Right cardiac atrium (tissue), 5 donors: ENCODE measurements around the gene PIGT. TPM values are rescaled to one million over a fixed set of nuclear protein-coding genes. Genes with fewer than 3 reads are reported as not detected.

Source experiments
- ATAC-seq, 2 donors: fragments of 200-7000 bp; cut with Tn5 transposase; one replicate each; pipeline versions ENCODE4 v1.8.0 to v1.9.1; 2020; ENCODE audit warnings: moderate library complexity in 2 of 2, mild to moderate bottlenecking in 1 of 2
- DNase-seq, 3 donors: peaks; one replicate each; pipeline ENCODE4 v3.0.0-alpha.2; 2020
- H3K27ac ChIP-seq: one replicate; pipeline ENCODE4 v1.5.1; 2013; ENCODE audit warnings: mild to moderate bottlenecking, low read length, control low read depth, moderate library complexity
- H3K27me3 ChIP-seq: one replicate; pipeline ENCODE4 v1.6.1; 2013; ENCODE audit not compliant: control insufficient read depth, insufficient read depth
- H3K4me1 ChIP-seq: one replicate; pipeline ENCODE4 v1.6.1; 2013; ENCODE audit warnings: low read length; ENCODE audit not compliant: control insufficient read depth, insufficient read depth
- H3K4me3 ChIP-seq: one replicate; pipeline ENCODE4 v1.5.1; 2013; ENCODE audit warnings: low read length, control low read depth
- H3K9me3 ChIP-seq: one replicate; pipeline ENCODE4 v1.6.1; 2013; ENCODE audit warnings: low read length; ENCODE audit not compliant: control insufficient read depth
- WGBS: extraction: QIAGEN DNeasy Blood & Tissue Kit; methylation state at CpG from one replicate; pipeline ENCODE4 v1.1.7; 2013; 5-methylcytosine and 5-hydroxymethylcytosine counted together
- intact Hi-C, 4 donors: fragments of 100-400 bp; cut with DNase I; formaldehyde crosslinking; loops; one replicate each; pipeline versions ENCODE4 v1.11.0 to v1.14.0; 2022 to 2023
- polyA plus RNA-seq: library from polyadenylated mRNA; stranded (reverse); fragments of 200-250 nt; gene quantifications from one replicate; pipeline ENCODE4 v1.2.3, GENCODE V29; 2013
- total RNA-seq, 4 donors: library from RNA; stranded (reverse); fragmentation: NEBNext Ultra II Directional; extraction: Animal tissue kit (Norgen Biotek cat#: 25700); gene quantifications; one replicate each; pipeline ENCODE4 v1.2.1, GENCODE V29; 2021
- donor health status: healthy with polysubstance abuse.
- donor health status: DM: no; HTN: yes; CAD: no.
- donor health status: DM: no; HTN: no; CAD: no.
- donor health status: DM: no; HTN: yes; CAD: no; lungs with severe emphysema.
- donor health status: DM: yes; HTN: yes; CAD: no.

The PIGT gene
- total and polyA plus RNA-seq, 5 donors: 116 to 140 (median 130) TPM

GRCh38 chr20:45429618-45430017 lies 13.7 kb downstream of the PIGT start:
- Histone ChIP-seq H3K4me3 (no peak overlapping the region), H3K4me1 (no peaks in the 10 kb centered on the region), H3K27ac (no peak overlapping the region), H3K9me3 (no peaks in the 10 kb centered on the region), H3K27me3 (no peaks in the 10 kb centered on the region)
- no peak for ATAC-seq
- 63% methylated on average over 2 of the region's 2 CpGs for WGBS
- intact Hi-C loops: loop anchor here in 1 of 4 donors (10.0 kb wide), 1 partner anchor 55 kb away; the partner anchor contains the start of gene TP53TG5
- DNase-seq: no peak

GRCh38 chr20:45432294-45432693 lies 16.4 kb downstream of the PIGT start:
- H3K4me3 ChIP-seq: no peak overlapping the region
- no peaks in the 10 kb centered on the region for H3K4me1 ChIP-seq
- H3K27me3 ChIP-seq: no peaks in the 10 kb centered on the region
- no peaks in the 10 kb centered on the region for H3K9me3 ChIP-seq
- no peak overlapping the region for H3K27ac ChIP-seq
- 70% methylated on average over 5 of the region's 5 CpGs for WGBS
- intact Hi-C loops: loop anchor here in 2 of 4 donors (2.0 to 10.0 kb wide), 2 partner anchors 57 to 69 kb away; partner anchors contain the start of genes SYS1 (in 1 of the 2) and TP53TG5 (in 1 of the 2)
- DNase-seq (no peak), ATAC-seq (no peak)

GRCh38 chr20:45433316-45433715 lies 17.4 kb downstream of the PIGT start:
- no peaks in the 10 kb centered on the region for H3K4me1 ChIP-seq
- ATAC-seq (peak; percentile 72 to 73), DNase-seq (peak; percentile 74 to 91 (median 83))
- peak overlapping the region; percentile 42 for H3K27ac ChIP-seq
- H3K27me3 ChIP-seq: no peaks in the 10 kb centered on the region
- H3K9me3 ChIP-seq: no peaks in the 10 kb centered on the region
- intact Hi-C loops: loop anchor here in 2 of 4 donors (2.0 to 10.0 kb wide), 2 partner anchors 59 to 71 kb away; partner anchors contain the start of genes SYS1 (in 1 of the 2) and TP53TG5 (in 1 of the 2)
- 36% methylated on average over 3 of the region's 3 CpGs for WGBS
- no peak overlapping the region for H3K4me3 ChIP-seq

- Histone ChIP-seq H3K4me3 (no peak overlapping the region), H3K9me3 (no peaks in the 10 kb centered on the region), H3K27ac (no peak overlapping the region), H3K4me1 (no peaks in the 10 kb centered on the region), H3K27me3 (no peaks in the 10 kb centered on the region)
- intact Hi-C loops: loop anchor here in 2 of 4 donors (2.0 to 10.0 kb wide), 2 partner anchors 59 to 71 kb away; partner anchors contain the start of genes SYS1 (in 1 of the 2) and TP53TG5 (in 1 of the 2)
- DNase-seq: no peak
- 93% methylated on average over 4 of the region's 4 CpGs for WGBS
- ATAC-seq: no peak
These were observed 18.0 kb downstream of the PIGT start for GRCh38 chr20:45433976-45434375.

DNA sequence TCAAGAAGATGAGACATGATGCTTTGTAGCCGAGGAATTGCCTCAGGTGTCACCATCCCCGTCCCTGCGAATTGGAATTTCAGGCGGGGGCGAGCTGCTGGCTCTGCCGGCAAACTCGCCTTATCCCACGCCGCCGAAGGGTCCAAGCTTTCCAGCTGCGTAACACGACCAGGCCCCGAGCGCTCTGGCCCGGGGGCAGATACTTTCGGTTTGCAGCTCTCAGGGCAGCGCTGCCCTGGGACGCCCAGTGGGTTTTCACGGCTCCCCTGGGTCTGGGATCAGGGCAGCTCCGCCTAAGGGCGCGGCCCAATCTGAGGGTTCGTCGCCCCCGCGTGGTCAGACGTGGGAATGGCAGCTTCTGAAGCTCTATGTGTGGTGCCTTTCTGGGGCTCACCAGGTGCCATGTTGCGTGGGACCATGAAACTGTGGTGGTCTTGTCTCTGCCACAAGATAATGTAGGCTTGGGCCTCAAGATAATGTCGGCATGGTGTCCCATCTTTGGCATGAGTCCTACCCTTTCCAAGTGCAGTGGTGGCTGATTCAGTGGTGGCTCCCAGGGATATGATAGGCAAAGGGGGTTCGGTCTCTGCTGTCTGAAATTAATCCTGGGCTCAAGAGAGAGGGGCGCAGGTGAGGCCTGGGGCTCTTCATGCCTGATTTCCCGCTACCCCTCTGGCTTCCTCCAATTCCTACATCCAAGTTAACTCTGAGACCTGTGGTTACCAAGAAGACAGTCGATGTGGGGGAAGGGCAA lies 21.0 kb downstream of the PIGT start:
- 10% methylated on average over 33 of the region's 33 CpGs for WGBS
- H3K4me1 ChIP-seq: no peaks in the 10 kb centered on the region
- peak overlapping the region; percentile 62 for H3K4me3 ChIP-seq
- intact Hi-C loops: loop anchor here (2.0 to 10.0 kb wide), 6 partner anchors 60 to 120 kb away; partner anchors contain the start of gene TP53TG5 (in 2 of the 4)
- ATAC-seq (peak; percentile 97 to 98), DNase-seq (peak; percentile 89 to 95 (median 95))
- no peaks in the 10 kb centered on the region for H3K9me3 ChIP-seq
- no peaks in the 10 kb centered on the region for H3K27me3 ChIP-seq
- H3K27ac ChIP-seq: peak overlapping the region; percentile 76

- ATAC-seq: no peak
- intact Hi-C loops: loop anchor here in 1 of 4 donors (10.0 kb wide), 1 partner anchor 334 kb away; no protein-coding TSS in a partner anchor
- H3K27ac ChIP-seq: no peak overlapping the region
- H3K27me3 ChIP-seq: no peaks in the 10 kb centered on the region
- no peaks in the 10 kb centered on the region for H3K9me3 ChIP-seq
- DNase-seq: no peak
- WGBS: 78% methylated on average over 3 of the region's 3 CpGs
- H3K4me3 ChIP-seq: no peak overlapping the region
- no peaks in the 10 kb centered on the region for H3K4me1 ChIP-seq
These were observed 24.5 kb downstream of the PIGT start for GRCh38 chr20:45440424-45440823.

- no peaks in the 10 kb centered on the region for H3K4me1 ChIP-seq
- ATAC-seq (no peak), DNase-seq (no peak)
- no peaks in the 10 kb centered on the region for H3K27me3 ChIP-seq
- H3K9me3 ChIP-seq: no peaks in the 10 kb centered on the region
- 65% methylated on average over 5 of the region's 5 CpGs for WGBS
- H3K27ac ChIP-seq: no peak overlapping the region
- intact Hi-C loops: loop anchor here in 1 of 4 donors (10.0 kb wide), 1 partner anchor 334 kb away; no protein-coding TSS in a partner anchor
- H3K4me3 ChIP-seq: no peak overlapping the region
These were observed 25.1 kb downstream of the PIGT start for GRCh38 chr20:45440891-45441685.

- H3K9me3 ChIP-seq: no peaks in the 10 kb centered on the region
- ATAC-seq: no peak
- H3K4me3 ChIP-seq: no peak overlapping the region
- intact Hi-C loops: loop anchor here in 1 of 4 donors (10.0 kb wide), 1 partner anchor 333 kb away; no protein-coding TSS in a partner anchor
- no peaks in the 10 kb centered on the region for H3K27me3 ChIP-seq
- no peaks in the 10 kb centered on the region for H3K4me1 ChIP-seq
- no peak for DNase-seq
- H3K27ac ChIP-seq: no peak overlapping the region
- 88% methylated on average over 1 of the region's 1 CpG for WGBS
These were observed 25.8 kb downstream of the PIGT start for GRCh38 chr20:45441746-45442145.

GRCh38 chr20:45444050-45444449 lies 28.1 kb downstream of the PIGT start:
- Histone ChIP-seq H3K27ac (no peak overlapping the region), H3K4me3 (no peak overlapping the region), H3K9me3 (no peaks in the 10 kb centered on the region), H3K4me1 (no peaks in the 10 kb centered on the region), H3K27me3 (no peaks in the 10 kb centered on the region)
- no peak for DNase-seq
- no peak for ATAC-seq
- intact Hi-C loops: loop anchor here in 1 of 4 donors (10.0 kb wide), 1 partner anchor 331 kb away; no protein-coding TSS in a partner anchor

DNA sequence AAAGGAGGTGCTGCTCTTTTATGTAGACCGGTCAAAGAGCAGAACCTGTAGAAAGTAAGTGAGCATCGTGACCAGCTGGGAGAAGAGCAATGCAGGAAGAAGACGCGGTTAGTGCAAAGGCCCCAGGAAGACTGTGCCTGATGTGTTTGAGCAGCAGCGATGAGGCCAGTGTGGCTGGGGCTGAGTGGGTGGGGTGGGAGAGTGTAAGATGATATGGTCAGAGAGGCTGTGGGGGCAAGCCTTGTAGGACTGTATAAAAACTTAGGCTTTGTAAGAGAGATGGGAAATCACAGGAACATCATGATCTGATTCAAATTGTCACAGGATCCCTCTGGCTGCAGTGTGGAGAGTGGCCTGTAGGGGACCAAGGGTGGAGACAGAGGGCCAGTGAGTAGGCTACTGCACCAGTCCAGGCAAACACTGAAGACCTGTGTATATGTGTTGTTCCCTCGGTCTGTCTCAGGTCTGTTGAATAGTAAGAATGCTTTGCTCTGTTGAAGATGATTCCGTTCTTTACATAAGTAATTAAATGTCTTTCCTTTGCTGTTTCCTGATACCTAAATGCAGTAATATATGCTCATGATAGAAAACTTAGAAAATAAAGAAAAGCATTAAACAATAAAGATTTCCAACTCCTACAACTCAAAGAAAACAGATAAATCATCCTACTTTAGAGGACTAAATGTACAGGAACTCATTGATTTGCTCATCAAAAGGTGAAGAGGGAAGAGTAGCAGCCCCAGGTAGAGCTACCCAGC lies 30.0 kb downstream of the PIGT start:
- Histone ChIP-seq H3K4me3 (no peak overlapping the region), H3K4me1 (no peaks in the 10 kb centered on the region), H3K9me3 (no peaks in the 10 kb centered on the region), H3K27ac (no peak overlapping the region), H3K27me3 (no peaks in the 10 kb centered on the region)
- 70% methylated on average over 7 of the region's 7 CpGs for WGBS
- intact Hi-C loops: loop anchor here in 2 of 4 donors (5.0 to 10.0 kb wide), 2 partner anchors 129 to 329 kb away; no protein-coding TSS in a partner anchor
- DNase-seq (no peak), ATAC-seq (no peak)
